Osteocyte (in vitro differentiated cells): Measurements from ENCODE around the gene MYL3. TPM values are rescaled to one million over a fixed set of nuclear protein-coding genes. Genes with fewer than 3 reads are reported as not detected.

ENCODE experiments used
- DNase-seq: peaks from one replicate; pipeline ENCODE4 v3.0.0; 2021; ENCODE audit warnings: mixed read lengths; ENCODE audit not compliant: unreplicated experiment; ENCODE audit errors: extremely low spot score
- H3K27ac Mint-ChIP-seq: one replicate; pipeline ENCODE4 v1.8.0; 2021; ENCODE audit warnings: mild to moderate bottlenecking, mixed read lengths; ENCODE audit not compliant: unreplicated experiment
- H3K27me3 Mint-ChIP-seq: one replicate; pipeline ENCODE4 v1.8.0; 2021; ENCODE audit warnings: mixed read lengths; ENCODE audit not compliant: unreplicated experiment
- H3K36me3 Mint-ChIP-seq: one replicate; pipeline ENCODE4 v1.8.0; 2021; ENCODE audit warnings: mixed read lengths; ENCODE audit not compliant: unreplicated experiment
- H3K4me1 Mint-ChIP-seq: one replicate; pipeline ENCODE4 v1.8.0; 2021; ENCODE audit warnings: mixed read lengths; ENCODE audit not compliant: unreplicated experiment
- H3K4me3 Mint-ChIP-seq: one replicate; pipeline ENCODE4 v1.8.0; 2021; ENCODE audit warnings: mild to moderate bottlenecking, moderate library complexity, mixed read lengths; ENCODE audit not compliant: unreplicated experiment
- H3K9me3 Mint-ChIP-seq: one replicate; pipeline ENCODE4 v1.8.0; 2021; ENCODE audit warnings: mixed read lengths; ENCODE audit not compliant: unreplicated experiment
- CTCF ChIP-seq: fragments of 200-600 bp; sonication (generic); IDR thresholded peaks from 2 replicates; pipeline ENCODE4 v1.5.0; 2021; ENCODE audit warnings: antibody characterized with exemption, mild to moderate bottlenecking, moderate library complexity
- total RNA-seq: library from RNA; stranded (reverse); gene quantifications from 2 replicates; pipeline ENCODE4 v1.2.1, GENCODE V29; 2021

MYL3 gene
- total RNA-seq, 1 donor from 2014 or later = 1.6 TPM

GRCh38 chr3:46883054-46883829 lies 20.0 kb upstream of the MYL3 start:
- Mint-ChIP-seq H3K36me3 (no peaks in the 10 kb centered on the region), H3K4me1 (peaks cover 41% of the 10 kb centered on the region), H3K27me3 (no peaks in the 10 kb centered on the region), H3K27ac (peak overlapping the region; percentile 27), H3K9me3 (no peaks in the 10 kb centered on the region), H3K4me3 (peak overlapping the region; percentile 84)
- no peak for DNase-seq
- no peak for TF ChIP-seq CTCF

- H3K4me3 Mint-ChIP-seq = peak overlapping the region; percentile 84
- no peak for TF ChIP-seq CTCF
- peak overlapping the region; percentile 50 for H3K27ac Mint-ChIP-seq
- H3K9me3 Mint-ChIP-seq = no peaks in the 10 kb centered on the region
- no peaks in the 10 kb centered on the region for H3K27me3 Mint-ChIP-seq
- no peak for DNase-seq
- H3K4me1 Mint-ChIP-seq = peaks cover 48% of the 10 kb centered on the region
- no peaks in the 10 kb centered on the region for H3K36me3 Mint-ChIP-seq
Observed at GRCh38 chr3:46882377-46883053, 19.3 kb upstream of the MYL3 start.

GRCh38 chr3:46881596-46882376 lies 18.5 kb upstream of the MYL3 start:
- DNase-seq = no peak
- Mint-ChIP-seq H3K36me3 (no peaks in the 10 kb centered on the region), H3K4me1 (peaks cover 53% of the 10 kb centered on the region), H3K4me3 (peak overlapping the region; percentile 73), H3K27ac (no peak overlapping the region), H3K27me3 (no peaks in the 10 kb centered on the region), H3K9me3 (no peaks in the 10 kb centered on the region)
- no peak for TF ChIP-seq CTCF

GRCh38 chr3:46880884-46881595 lies 17.8 kb upstream of the MYL3 start:
- H3K9me3 Mint-ChIP-seq = no peaks in the 10 kb centered on the region
- peak overlapping the region; percentile 73 for H3K4me3 Mint-ChIP-seq
- DNase-seq = no peak
- H3K27ac Mint-ChIP-seq = no peak overlapping the region
- H3K36me3 Mint-ChIP-seq = no peaks in the 10 kb centered on the region
- H3K4me1 Mint-ChIP-seq = peaks cover 59% of the 10 kb centered on the region
- H3K27me3 Mint-ChIP-seq = no peaks in the 10 kb centered on the region
- no peak for TF ChIP-seq CTCF
